HUDEP-2 (cell line): ENCODE data around the gene AZU1.
A peak's percentile ranks its signal among the peaks of the same experiment; 100 is the strongest.
"Not testable (repeated sequence)": the region's sequence is repeated elsewhere in the genome, so short reads cannot be mapped to it uniquely, and the experiment has no call there.

Experiments
- DNase-seq, 76 experiments: peaks; one replicate each; lab custom pipeline; 2025; ENCODE audit not compliant: unreplicated experiment in 76 of 76; lab: John Stamatoyannopoulos, UW

AZU1 gene

GRCh38 chr19:824885-825284 lies 2.8 kb upstream of the AZU1 start:
- DNase-seq, result no peak

GRCh38 chr19:825897-826644 lies 1.6 kb upstream of the AZU1 start:
- no peak for DNase-seq

- peak in 5 of 76 experiments; percentile 20 to 60 (median 33) for DNase-seq
Measured at GRCh38 chr19:827314-827709, 325 bp upstream of the AZU1 start.

- no peak for DNase-seq
Measured at GRCh38 chr19:829129-829758, 1.6 kb downstream of the AZU1 start.

- peak in 10 of 76 experiments; percentile 14 to 51 (median 36) for DNase-seq
Measured at GRCh38 chr19:831407-832369, 4.1 kb downstream of the AZU1 start.

- no peak for DNase-seq
Measured at GRCh38 chr19:834216-834615, 6.6 kb downstream of the AZU1 start.

GRCh38 chr19:835210-835810 lies 7.7 kb downstream of the AZU1 start:
- no peak for DNase-seq

- DNase-seq, result no peak
Measured at GRCh38 chr19:840519-841206, 13.0 kb downstream of the AZU1 start, which contains the start of gene PRTN3. PRTN3 (plus strand) TSS chr19:840999; CDS start chr19:841009, 10 bp downstream.

- not testable (repeated sequence) for DNase-seq
Measured at GRCh38 chr19:842802-843179, 15.2 kb downstream of the AZU1 start.

- DNase-seq, result peak in 4 of 76 experiments; percentile 19 to 41 (median 22)
Measured at GRCh38 chr19:843180-843835, 15.7 kb downstream of the AZU1 start.

- DNase-seq, result peak in 40 of 76 experiments; percentile 11 to 79 (median 50)
Measured at GRCh38 chr19:843836-844545, 16.4 kb downstream of the AZU1 start.

GRCh38 chr19:844546-844971 lies 16.9 kb downstream of the AZU1 start:
- DNase-seq, result peak in 7 of 76 experiments; percentile 55 to 72 (median 66)

- no peak for DNase-seq
Measured at GRCh38 chr19:845707-846521, 18.3 kb downstream of the AZU1 start.

GRCh38 chr19:848386-848921 lies 20.8 kb downstream of the AZU1 start:
- DNase-seq, result no peak

- DNase-seq, result not testable (repeated sequence)
Measured at GRCh38 chr19:849195-849594, 21.6 kb downstream of the AZU1 start.

GRCh38 chr19:850221-850978 lies 22.8 kb downstream of the AZU1 start:
- peak in 55 of 76 experiments; percentile 13 to 82 (median 56) for DNase-seq

GRCh38 chr19:850979-851335 lies 23.3 kb downstream of the AZU1 start:
- no peak for DNase-seq
